Osteocyte (in vitro differentiated cells): ENCODE data around the gene CCDC47. TPM values are rescaled to one million over a fixed set of nuclear protein-coding genes. Genes with fewer than 3 reads are reported as not detected.

Experiments
- DNase-seq: peaks from one replicate; pipeline ENCODE4 v3.0.0; 2021; ENCODE audit warnings: mixed read lengths; ENCODE audit not compliant: unreplicated experiment; ENCODE audit errors: extremely low spot score
- H3K27ac Mint-ChIP-seq: one replicate; pipeline ENCODE4 v1.8.0; 2021; ENCODE audit warnings: mild to moderate bottlenecking, mixed read lengths; ENCODE audit not compliant: unreplicated experiment
- H3K27me3 Mint-ChIP-seq: one replicate; pipeline ENCODE4 v1.8.0; 2021; ENCODE audit warnings: mixed read lengths; ENCODE audit not compliant: unreplicated experiment
- H3K36me3 Mint-ChIP-seq: one replicate; pipeline ENCODE4 v1.8.0; 2021; ENCODE audit warnings: mixed read lengths; ENCODE audit not compliant: unreplicated experiment
- H3K4me1 Mint-ChIP-seq: one replicate; pipeline ENCODE4 v1.8.0; 2021; ENCODE audit warnings: mixed read lengths; ENCODE audit not compliant: unreplicated experiment
- H3K4me3 Mint-ChIP-seq: one replicate; pipeline ENCODE4 v1.8.0; 2021; ENCODE audit warnings: mild to moderate bottlenecking, moderate library complexity, mixed read lengths; ENCODE audit not compliant: unreplicated experiment
- H3K9me3 Mint-ChIP-seq: one replicate; pipeline ENCODE4 v1.8.0; 2021; ENCODE audit warnings: mixed read lengths; ENCODE audit not compliant: unreplicated experiment
- CTCF ChIP-seq: fragments of 200-600 bp; sonication (generic); IDR thresholded peaks from 2 replicates; pipeline ENCODE4 v1.5.0; 2021; ENCODE audit warnings: antibody characterized with exemption, mild to moderate bottlenecking, moderate library complexity
- total RNA-seq: library from RNA; stranded (reverse); gene quantifications from 2 replicates; pipeline ENCODE4 v1.2.1, GENCODE V29; 2021

CCDC47 gene
- total RNA-seq, 1 donor from 2014 or later, result 80.6 TPM

- Mint-ChIP-seq H3K4me1 (peaks cover 13% of the 10 kb centered on the region), H3K36me3 (peaks cover 6% of the 10 kb centered on the region), H3K9me3 (no peaks in the 10 kb centered on the region), H3K27me3 (no peaks in the 10 kb centered on the region), H3K4me3 (no peak overlapping the region), H3K27ac (no peak overlapping the region)
- TF ChIP-seq CTCF, result no peak
- DNase-seq, result no peak
Measured at GRCh38 chr17:63695889-63696288, 77.5 kb downstream of the CCDC47 start.

Other genes with a start within 250 kb of the CCDC47 start
- gene DCAF7, start 223.1 kb downstream of the CCDC47 start, total RNA-seq, result 93.9 and 97.4 TPM in 2 replicates
- 20.9 and 23.8 TPM in 2 replicates for gene TACO1, start 172.7 kb downstream of the CCDC47 start, total RNA-seq
- gene MAP3K3, start 151.2 kb downstream of the CCDC47 start, total RNA-seq, result 41.0 and 41.7 TPM in 2 replicates
- gene LIMD2, start 73.5 kb downstream of the CCDC47 start, total RNA-seq, result 52.6 and 54.3 TPM in 2 replicates
- gene STRADA, start 31.8 kb downstream of the CCDC47 start, total RNA-seq, result 42.9 and 50.6 TPM in 2 replicates
- 109 and 123 TPM in 2 replicates for gene DDX42, start 573 bp upstream of the CCDC47 start, total RNA-seq
- 98.5 and 106 TPM in 2 replicates for gene PSMC5, start 53.8 kb upstream of the CCDC47 start, total RNA-seq
- 36.1 and 37.4 TPM in 2 replicates for gene FTSJ3, start 54.1 kb upstream of the CCDC47 start, total RNA-seq
- 42.6 and 44.7 TPM in 2 replicates for gene SMARCD2, start 69.1 kb upstream of the CCDC47 start, total RNA-seq
- gene CSH2, start 100.1 kb upstream of the CCDC47 start, total RNA-seq, result not detected in 2 replicates
- gene GH2, start 108.3 kb upstream of the CCDC47 start, total RNA-seq, result not detected in 2 replicates
- not detected in 2 replicates for gene CSH1, start 123.0 kb upstream of the CCDC47 start, total RNA-seq
- gene CSHL1, start 137.7 kb upstream of the CCDC47 start, total RNA-seq, result not detected in 2 replicates
- not detected in 2 replicates for gene GH1, start 145.2 kb upstream of the CCDC47 start, total RNA-seq
- gene CD79B, start 158.7 kb upstream of the CCDC47 start, total RNA-seq, result not detected in 2 replicates
- not detected in 2 replicates for gene SCN4A, start 199.3 kb upstream of the CCDC47 start, total RNA-seq
- not detected in 2 replicates for gene PRR29, start 224.8 kb upstream of the CCDC47 start, total RNA-seq
- not detected in 2 replicates for gene ICAM2, start 247.0 kb upstream of the CCDC47 start, total RNA-seq